ENCODE data around the gene ATP1A1. TPM values are rescaled to one million over a fixed set of nuclear protein-coding genes. Genes with fewer than 3 reads are reported as not detected.
A peak's percentile ranks its signal among the peaks of the same experiment; 100 is the strongest.

The ATP1A1 gene
- total and polyA plus RNA-seq, 2 experiments from 2014 or later, result 66.4 to 116 TPM

DNA sequence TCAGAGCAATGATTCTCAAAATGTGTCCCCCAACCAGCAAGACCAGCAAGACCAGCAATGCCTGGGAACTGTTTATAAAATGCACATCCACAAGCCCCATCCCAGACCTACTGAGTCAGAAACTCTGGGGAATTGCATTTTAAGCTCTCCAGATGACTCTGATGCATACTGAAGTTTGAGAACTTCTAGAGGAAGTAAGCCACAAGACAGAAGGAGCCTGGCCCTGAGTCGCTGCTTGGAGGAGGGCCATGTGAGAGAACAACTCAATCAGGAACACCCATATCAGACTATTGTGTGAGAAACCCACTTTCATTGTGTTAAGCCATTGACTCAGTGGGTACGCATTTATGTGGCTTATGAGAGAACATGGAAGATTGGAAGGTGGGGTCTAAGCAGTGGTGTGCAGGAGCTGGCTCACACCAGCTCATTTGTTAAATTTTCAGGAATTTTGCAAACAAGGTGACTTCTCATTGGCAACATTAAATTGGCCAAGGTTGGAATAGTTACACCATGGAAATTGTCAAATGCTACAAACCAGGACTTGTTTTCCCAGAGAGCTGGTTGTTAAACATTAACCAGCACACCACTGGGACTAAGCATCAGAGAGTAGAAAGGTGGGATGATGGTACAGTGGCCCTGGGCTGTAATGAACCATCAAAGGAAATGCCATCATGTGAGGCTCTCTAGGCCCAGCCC is 38.9 kb downstream of the ATP1A1 start:
- Histone ChIP-seq H3K4me3 (no peak overlapping the region), H3K4me1 (ENCODE audit: insufficient read depth) (peaks cover 12% of the 10 kb centered on the region), H3K27me3 (replicated peaks; ENCODE audit: insufficient read depth) (no peaks in the 10 kb centered on the region), H3K4me2 (ENCODE audit: unreplicated experiment) (no peak overlapping the region), H3K9me2 (ENCODE audit: insufficient read depth) (no peaks in the 10 kb centered on the region), H3K79me2 (ENCODE audit: insufficient read depth) (no peaks in the 10 kb centered on the region), H4K20me1 (ENCODE audit: insufficient read depth) (no peaks in the 10 kb centered on the region), H3K9me3 (ENCODE audit: low read depth) (no peaks in the 10 kb centered on the region), H3K36me3 (ENCODE audit: low read depth) (no peaks in the 10 kb centered on the region), H2AFZ (no peak overlapping the region), H3K27ac (peak overlapping the region; percentile 44), H3F3A (ENCODE audit: insufficient read depth) (peaks cover 19% of the 10 kb centered on the region), H3K9ac (peak overlapping the region; percentile 34; the same call in 1 of the 2 replicates)
- 31 to 40% methylated on average over 2 of the region's 2 CpGs for WGBS, 2 experiments (ENCODE audit: low coverage in 1 of 2, low lambda C conversion rate in 2 of 2, missing lambda C conversion rate in 2 of 2)
- TF ChIP-seq EZH2 (IDR thresholded peaks at IDR 0.05; ENCODE audit: insufficient read depth, poor library complexity, severe bottlenecking) (no peak), EZH2phosphoT487 (IDR thresholded peaks at IDR 0.05; ENCODE audit: insufficient read depth, low read depth) (no peak)
- in situ Hi-C loops (cut with MboI), result no loop called here
- DNase-seq, result peak; percentile 83

DNA sequence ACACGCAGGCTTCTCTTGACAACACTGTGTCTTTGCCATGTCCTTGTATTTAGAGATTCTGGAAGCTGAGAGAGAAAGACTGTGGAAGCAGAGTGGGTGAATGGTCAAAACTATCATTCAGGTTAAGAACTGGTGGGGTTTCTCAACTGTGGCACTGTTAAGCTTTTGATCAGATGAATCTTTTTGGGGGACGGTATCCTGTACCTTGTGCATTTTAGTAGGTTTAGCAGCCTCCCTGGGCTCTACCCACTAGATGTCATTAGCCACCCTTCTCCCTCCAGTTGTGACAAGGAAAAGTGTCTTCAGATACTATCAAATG is 39.4 kb downstream of the ATP1A1 start:
- H3K27ac ChIP-seq, result peak overlapping the region; percentile 44
- no peaks in the 10 kb centered on the region for H3K36me3 ChIP-seq (ENCODE audit: low read depth)
- 95% methylated on average over 2 of the region's 2 CpGs for WGBS, 2 experiments (ENCODE audit: low coverage in 1 of 2, low lambda C conversion rate in 2 of 2, missing lambda C conversion rate in 2 of 2)
- no peaks in the 10 kb centered on the region for H3K9me3 ChIP-seq (ENCODE audit: low read depth)
- no peaks in the 10 kb centered on the region for H3K27me3 ChIP-seq (replicated peaks; ENCODE audit: insufficient read depth)
- no peak overlapping the region for H3K4me3 ChIP-seq
- no peak overlapping the region for H2AFZ ChIP-seq
- TF ChIP-seq EZH2 (IDR thresholded peaks at IDR 0.05; ENCODE audit: insufficient read depth, poor library complexity, severe bottlenecking) (no peak), EZH2phosphoT487 (IDR thresholded peaks at IDR 0.05; ENCODE audit: insufficient read depth, low read depth) (no peak)
- in situ Hi-C loops (cut with MboI), result no loop called here
- H3K4me2 ChIP-seq (ENCODE audit: unreplicated experiment), result no peak overlapping the region
- H3K9me2 ChIP-seq (ENCODE audit: insufficient read depth), result no peaks in the 10 kb centered on the region
- peaks cover 19% of the 10 kb centered on the region for H3F3A ChIP-seq (ENCODE audit: insufficient read depth)
- no peaks in the 10 kb centered on the region for H4K20me1 ChIP-seq (ENCODE audit: insufficient read depth)
- H3K4me1 ChIP-seq (ENCODE audit: insufficient read depth), result peaks cover 12% of the 10 kb centered on the region
- no peak for DNase-seq
- H3K79me2 ChIP-seq (ENCODE audit: insufficient read depth), result no peaks in the 10 kb centered on the region
- H3K9ac ChIP-seq, result no peak overlapping the region

DNA sequence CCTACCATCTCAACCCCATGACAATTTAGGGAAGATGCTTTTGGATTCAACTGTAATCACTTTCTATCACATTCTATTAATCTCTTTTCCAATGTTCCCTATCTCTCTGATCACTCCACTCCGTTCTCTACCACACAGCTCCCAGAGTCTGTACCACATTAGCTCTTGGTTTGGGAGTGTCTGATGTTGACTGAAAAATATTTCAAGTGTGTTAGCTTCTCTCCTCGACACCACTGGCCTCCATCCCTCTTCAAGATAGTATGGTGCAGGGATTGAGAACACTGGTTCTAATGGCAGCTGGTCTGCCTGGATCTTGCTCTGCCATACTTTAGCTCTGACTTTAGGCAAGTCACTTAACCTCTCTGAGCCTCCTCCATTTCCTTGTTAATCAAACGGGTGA is 39.9 kb downstream of the ATP1A1 start:
- H3K9ac ChIP-seq, result no peak overlapping the region
- H4K20me1 ChIP-seq (ENCODE audit: insufficient read depth), result no peaks in the 10 kb centered on the region
- H3K36me3 ChIP-seq (ENCODE audit: low read depth), result no peaks in the 10 kb centered on the region
- peaks cover 12% of the 10 kb centered on the region for H3K4me1 ChIP-seq (ENCODE audit: insufficient read depth)
- DNase-seq, result no peak
- no peak overlapping the region for H3K27ac ChIP-seq
- 96 to 98% methylated on average over 3 of the region's 3 CpGs for WGBS, 2 experiments (ENCODE audit: low coverage in 1 of 2, low lambda C conversion rate in 2 of 2, missing lambda C conversion rate in 2 of 2)
- no peaks in the 10 kb centered on the region for H3K9me2 ChIP-seq (ENCODE audit: insufficient read depth)
- no peak overlapping the region for H3K4me3 ChIP-seq
- H3K9me3 ChIP-seq (ENCODE audit: low read depth), result no peaks in the 10 kb centered on the region
- H3K4me2 ChIP-seq (ENCODE audit: unreplicated experiment), result no peak overlapping the region
- H2AFZ ChIP-seq, result no peak overlapping the region
- peaks cover 19% of the 10 kb centered on the region for H3F3A ChIP-seq (ENCODE audit: insufficient read depth)
- H3K27me3 ChIP-seq (replicated peaks; ENCODE audit: insufficient read depth), result no peaks in the 10 kb centered on the region
- TF ChIP-seq EZH2 (IDR thresholded peaks at IDR 0.05; ENCODE audit: insufficient read depth, poor library complexity, severe bottlenecking) (no peak), EZH2phosphoT487 (IDR thresholded peaks at IDR 0.05; ENCODE audit: insufficient read depth, low read depth) (no peak)
- H3K79me2 ChIP-seq (ENCODE audit: insufficient read depth), result no peaks in the 10 kb centered on the region
- in situ Hi-C loops (cut with MboI), result no loop called here

DNA sequence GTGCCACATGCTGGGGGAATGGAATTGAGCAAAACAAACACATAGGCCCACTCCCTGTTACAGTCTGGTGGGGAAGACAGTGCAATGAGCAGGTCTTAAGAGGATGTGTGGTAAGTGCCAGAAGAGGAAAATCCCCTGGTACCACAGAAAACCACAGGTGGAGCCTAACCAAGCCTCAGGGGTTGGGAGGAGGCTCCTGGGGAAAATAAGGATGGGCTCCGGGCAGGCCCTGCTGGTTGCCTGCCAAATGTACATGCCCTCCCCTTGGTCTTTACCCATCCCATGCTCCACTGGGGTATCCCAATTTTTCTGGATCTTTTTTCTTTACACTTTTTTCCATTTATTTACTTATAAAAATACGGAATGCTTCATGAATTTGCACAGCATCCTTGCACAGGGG is 40.4 kb downstream of the ATP1A1 start:
- H3K36me3 ChIP-seq (ENCODE audit: low read depth), result no peaks in the 10 kb centered on the region
- no peak overlapping the region for H3K27ac ChIP-seq
- no peak overlapping the region for H3K4me3 ChIP-seq
- in situ Hi-C loops (cut with MboI), result no loop called here
- 90 to 93% methylated on average over 2 of the region's 2 CpGs for WGBS, 2 experiments (ENCODE audit: low coverage in 1 of 2, low lambda C conversion rate in 2 of 2, missing lambda C conversion rate in 2 of 2)
- H3K27me3 ChIP-seq (replicated peaks; ENCODE audit: insufficient read depth), result no peaks in the 10 kb centered on the region
- no peak overlapping the region for H3K4me2 ChIP-seq (ENCODE audit: unreplicated experiment)
- no peak for TF ChIP-seq EZH2 (IDR thresholded peaks at IDR 0.05; ENCODE audit: insufficient read depth, poor library complexity, severe bottlenecking)
- TF ChIP-seq EZH2phosphoT487 (IDR thresholded peaks at IDR 0.05; ENCODE audit: insufficient read depth, low read depth), result no peak
- peaks cover 19% of the 10 kb centered on the region for H3F3A ChIP-seq (ENCODE audit: insufficient read depth)
- no peaks in the 10 kb centered on the region for H3K9me3 ChIP-seq (ENCODE audit: low read depth)
- H3K79me2 ChIP-seq (ENCODE audit: insufficient read depth), result no peaks in the 10 kb centered on the region
- no peak overlapping the region for H3K9ac ChIP-seq
- H3K9me2 ChIP-seq (ENCODE audit: insufficient read depth), result no peaks in the 10 kb centered on the region
- no peak for DNase-seq
- H4K20me1 ChIP-seq (ENCODE audit: insufficient read depth), result no peaks in the 10 kb centered on the region
- H2AFZ ChIP-seq, result no peak overlapping the region
- peaks cover 12% of the 10 kb centered on the region for H3K4me1 ChIP-seq (ENCODE audit: insufficient read depth)

Data from GM23248 (cell line).